ENCODE data around the gene LRRC8D. TPM values are rescaled to one million over a fixed set of nuclear protein-coding genes. Genes with fewer than 3 reads are reported as not detected.
A peak's percentile ranks its signal among the peaks of the same experiment; 100 is the strongest.

The LRRC8D gene
- total RNA-seq, 1 experiment from 2014 or later = 19.6 TPM

GRCh38 chr1:89951766-89952604 lies 131.2 kb downstream of the LRRC8D start:
- Histone ChIP-seq H3K9me2 (replicated peaks; ENCODE audit: low read length) (no peaks in the 10 kb centered on the region), H3K4me1 (ENCODE audit: insufficient read depth, low read length) (peaks cover 32% of the 10 kb centered on the region), H3K79me2 (ENCODE audit: low read length) (no peaks in the 10 kb centered on the region), H4K20me1 (ENCODE audit: low read length) (no peaks in the 10 kb centered on the region), H3K9me3 (ENCODE audit: low read length) (no peaks in the 10 kb centered on the region), H3F3A (ENCODE audit: low read length, unreplicated experiment) (no peaks in the 10 kb centered on the region), H2AFZ (ENCODE audit: low read length) (no peak overlapping the region), H3K9ac (ENCODE audit: low read length) (no peak overlapping the region), H3K4me2 (ENCODE audit: low read length) (no peak overlapping the region), H3K4me3 (ENCODE audit: low read length) (no peak overlapping the region), H3K36me3 (ENCODE audit: low read depth, low read length) (no peaks in the 10 kb centered on the region), H3K27ac (ENCODE audit: low read length) (peak overlapping the region; percentile 78), H3K27me3 (ENCODE audit: low read length) (no peaks in the 10 kb centered on the region)
- no TSS peak for BruUV-seq (replicated peaks)
- ATAC-seq = no peak
- DNase-seq = peak; percentile 22
- ChIA-PET CTCF (interaction anchor here (0.7 kb wide), 1 partner anchor 43 kb away, joined by 4 read pairs; no protein-coding TSS in a partner anchor), POLR2A (ENCODE audit: unreplicated experiment) (interaction anchor here (0.5 kb wide), 1 partner anchor 109 kb away, joined by 7 read pairs; no protein-coding TSS in a partner anchor)
- TF ChIP-seq CTCF (conservative IDR thresholded peaks at IDR 0.05; ENCODE audit: low read depth, low read length) = no peak
- no peak for TF ChIP-seq EZH2 (IDR thresholded peaks at IDR 0.05; ENCODE audit: low read length, unreplicated experiment)
- TF ChIP-seq EZH2phosphoT487 (IDR thresholded peaks at IDR 0.05; ENCODE audit: borderline replicate concordance, low read length) = no peak
- intact Hi-C loops (cut with micrococcal nuclease) = loop anchor here (2.0 to 5.0 kb wide), 3 partner anchors 45 to 109 kb away; no protein-coding TSS in a partner anchor

- CTCF ChIA-PET = interaction anchor here (0.7 kb wide), 1 partner anchor 44 kb away, joined by 4 read pairs; no protein-coding TSS in a partner anchor
These were observed 131.8 kb downstream of the LRRC8D start for GRCh38 chr1:89952605-89953130.

More at GRCh38 chr1:89952605-89953130, 131.8 kb downstream of the LRRC8D start:
- DNase-seq (no peak), ATAC-seq (no peak)
- no peak for TF ChIP-seq CTCF (conservative IDR thresholded peaks at IDR 0.05; ENCODE audit: low read depth, low read length)
- TF ChIP-seq EZH2 (IDR thresholded peaks at IDR 0.05; ENCODE audit: low read length, unreplicated experiment) = no peak
- TF ChIP-seq EZH2phosphoT487 (IDR thresholded peaks at IDR 0.05; ENCODE audit: borderline replicate concordance, low read length) = no peak
- no TSS peak for BruUV-seq (replicated peaks)
- Histone ChIP-seq H3K9me3 (ENCODE audit: low read length) (no peaks in the 10 kb centered on the region), H3F3A (ENCODE audit: low read length, unreplicated experiment) (no peaks in the 10 kb centered on the region), H3K4me1 (ENCODE audit: insufficient read depth, low read length) (peaks cover 39% of the 10 kb centered on the region), H3K27ac (ENCODE audit: low read length) (peak overlapping the region; percentile 78), H3K27me3 (ENCODE audit: low read length) (no peaks in the 10 kb centered on the region), H3K4me2 (ENCODE audit: low read length) (peak overlapping the region; percentile 25), H3K36me3 (ENCODE audit: low read depth, low read length) (no peaks in the 10 kb centered on the region), H4K20me1 (ENCODE audit: low read length) (no peaks in the 10 kb centered on the region), H3K9ac (ENCODE audit: low read length) (peak overlapping the region; percentile 19), H2AFZ (ENCODE audit: low read length) (0 out of 2 replicates have a peak overlapping the region, but pooled peaks have one; percentile 9), H3K4me3 (ENCODE audit: low read length) (no peak overlapping the region), H3K9me2 (replicated peaks; ENCODE audit: low read length) (no peaks in the 10 kb centered on the region), H3K79me2 (ENCODE audit: low read length) (no peaks in the 10 kb centered on the region)
- POLR2A ChIA-PET (ENCODE audit: unreplicated experiment) = no interaction called here
- intact Hi-C loops (cut with micrococcal nuclease) = loop anchor here (2.0 to 5.0 kb wide), 3 partner anchors 45 to 110 kb away; no protein-coding TSS in a partner anchor
